Karpas-422 (cell line): ENCODE data around the gene TIMP1. TPM values are rescaled to one million over a fixed set of nuclear protein-coding genes. Genes with fewer than 3 reads are reported as not detected.

Experiments used
- DNase-seq: peaks from one replicate; pipeline ENCODE4 v3.0.0-alpha.2; 2015
- H2AFZ ChIP-seq: fragments of 200-600 bp; sonication (generic); 2 replicates; pipeline ENCODE4 v1.6.1; 2014; ENCODE audit warnings: antibody characterized with exemption, low read length, mixed read lengths
- H3K27ac ChIP-seq: fragments of 200-600 bp; sonication (generic); 2 replicates; pipeline ENCODE4 v1.5.1; 2014; ENCODE audit warnings: mild to moderate bottlenecking, low read length, moderate library complexity
- H3K27me3 ChIP-seq: fragments of 200-600 bp; sonication (generic); 2 replicates; pipeline ENCODE4 v1.6.1; 2014; ENCODE audit warnings: low read length, mixed read lengths
- H3K36me3 ChIP-seq: fragments of 200-600 bp; sonication (generic); 2 replicates; pipeline ENCODE4 v1.6.1; 2014; ENCODE audit warnings: low read length, mixed read lengths; ENCODE audit not compliant: insufficient read depth
- H3K4me1 ChIP-seq: fragments of 200-600 bp; sonication (generic); 2 replicates; pipeline ENCODE4 v1.6.1; 2014; ENCODE audit warnings: mild to moderate bottlenecking, low read length, mixed read lengths
- H3K4me2 ChIP-seq: fragments of 200-600 bp; sonication (generic); 2 replicates; pipeline ENCODE4 v1.6.1; 2014; ENCODE audit warnings: low read length, low read depth, mild to moderate bottlenecking; ENCODE audit not compliant: poor library complexity, severe bottlenecking
- H3K4me3 ChIP-seq: fragments of 200-600 bp; sonication (generic); 2 replicates; pipeline ENCODE4 v1.5.1; 2014; ENCODE audit warnings: mild to moderate bottlenecking, antibody characterized with exemption, low read length, mixed read lengths
- H3K79me2 ChIP-seq: fragments of 200-600 bp; sonication (generic); 2 replicates; pipeline ENCODE4 v1.6.1; 2014; ENCODE audit warnings: mild to moderate bottlenecking, low read length, mixed read lengths
- H3K9ac ChIP-seq: fragments of 200-600 bp; sonication (generic); 2 replicates; pipeline ENCODE4 v1.6.0; 2014; ENCODE audit warnings: low read length
- H3K9me2 ChIP-seq: fragments of 200-600 bp; sonication (generic), shearing (Covaris generic); replicated peaks from 2 replicates; pipeline ENCODE4 v1.6.0; 2014; ENCODE audit warnings: mild to moderate bottlenecking, low read length, moderate library complexity; ENCODE audit not compliant: insufficient read depth
- H3K9me3 ChIP-seq: fragments of 300-700, 200-600 bp; sonication (generic); 2 replicates; pipeline ENCODE4 v1.6.1; 2014; ENCODE audit warnings: low read length, mixed read lengths
- H4K20me1 ChIP-seq: fragments of 200-600 bp; sonication (generic); 2 replicates; pipeline ENCODE4 v1.6.1; 2014; ENCODE audit warnings: mild to moderate bottlenecking, antibody characterized with exemption, low read length, low read depth; ENCODE audit not compliant: insufficient read depth
- total RNA-seq: library from RNA; depleted of rRNA; stranded (reverse); fragments of >200 nt; shearing (Covaris generic); gene quantifications from 2 replicates; pipeline ENCODE4 v1.2.3, GENCODE V29; 2014; ENCODE audit warnings: low replicate concordance

TIMP1 gene
- total RNA-seq, 1 experiment from 2014 or later, result 0.56 TPM

DNA sequence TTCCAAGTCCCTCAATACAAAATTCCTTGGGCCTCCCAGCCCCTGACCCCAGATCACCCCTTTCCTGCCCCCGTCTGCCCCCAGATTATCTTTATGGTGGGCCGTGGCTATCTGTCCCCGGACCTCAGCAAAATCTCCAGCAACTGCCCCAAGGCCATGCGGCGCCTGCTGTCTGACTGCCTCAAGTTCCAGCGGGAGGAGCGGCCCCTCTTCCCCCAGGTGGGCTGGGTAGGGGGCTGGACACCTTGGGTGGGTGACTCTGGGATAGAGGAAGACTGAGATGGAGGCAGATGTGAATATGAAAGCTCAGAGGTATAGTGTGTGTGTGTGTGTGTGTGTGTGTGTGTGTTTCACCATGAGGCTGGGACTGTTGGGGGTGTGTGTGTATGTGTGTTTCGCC is 11.4 kb upstream of the TIMP1 start:
- no peak overlapping the region for H3K27ac ChIP-seq
- no peak overlapping the region for H3K4me3 ChIP-seq
- H3K4me1 ChIP-seq, result no peaks in the 10 kb centered on the region
- H4K20me1 ChIP-seq, result no peaks in the 10 kb centered on the region
- H3K4me2 ChIP-seq, result no peak overlapping the region
- no peaks in the 10 kb centered on the region for H3K79me2 ChIP-seq
- no peak overlapping the region for H2AFZ ChIP-seq
- DNase-seq, result no peak
- H3K9ac ChIP-seq, result no peak overlapping the region
- no peaks in the 10 kb centered on the region for H3K9me3 ChIP-seq
- H3K9me2 ChIP-seq, result no peaks in the 10 kb centered on the region
- no peaks in the 10 kb centered on the region for H3K27me3 ChIP-seq
- no peaks in the 10 kb centered on the region for H3K36me3 ChIP-seq

DNA sequence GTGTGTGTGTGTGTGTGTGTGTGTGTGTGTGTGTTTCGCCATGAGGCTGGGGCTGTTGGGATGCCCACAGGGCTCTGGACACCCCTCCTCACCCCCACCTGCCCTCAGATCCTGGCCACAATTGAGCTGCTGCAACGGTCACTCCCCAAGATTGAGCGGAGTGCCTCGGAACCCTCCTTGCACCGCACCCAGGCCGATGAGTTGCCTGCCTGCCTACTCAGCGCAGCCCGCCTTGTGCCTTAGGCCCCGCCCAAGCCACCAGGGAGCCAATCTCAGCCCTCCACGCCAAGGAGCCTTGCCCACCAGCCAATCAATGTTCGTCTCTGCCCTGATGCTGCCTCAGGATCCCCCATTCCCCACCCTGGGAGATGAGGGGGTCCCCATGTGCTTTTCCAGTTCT is 11.0 kb upstream of the TIMP1 start:
- no peaks in the 10 kb centered on the region for H4K20me1 ChIP-seq
- no peak overlapping the region for H2AFZ ChIP-seq
- no peaks in the 10 kb centered on the region for H3K9me3 ChIP-seq
- no peaks in the 10 kb centered on the region for H3K36me3 ChIP-seq
- H3K27me3 ChIP-seq, result no peaks in the 10 kb centered on the region
- H3K79me2 ChIP-seq, result no peaks in the 10 kb centered on the region
- no peak overlapping the region for H3K4me2 ChIP-seq
- H3K9me2 ChIP-seq, result no peaks in the 10 kb centered on the region
- no peak overlapping the region for H3K4me3 ChIP-seq
- no peak for DNase-seq
- H3K4me1 ChIP-seq, result no peaks in the 10 kb centered on the region
- no peak overlapping the region for H3K27ac ChIP-seq
- H3K9ac ChIP-seq, result no peak overlapping the region

DNA sequence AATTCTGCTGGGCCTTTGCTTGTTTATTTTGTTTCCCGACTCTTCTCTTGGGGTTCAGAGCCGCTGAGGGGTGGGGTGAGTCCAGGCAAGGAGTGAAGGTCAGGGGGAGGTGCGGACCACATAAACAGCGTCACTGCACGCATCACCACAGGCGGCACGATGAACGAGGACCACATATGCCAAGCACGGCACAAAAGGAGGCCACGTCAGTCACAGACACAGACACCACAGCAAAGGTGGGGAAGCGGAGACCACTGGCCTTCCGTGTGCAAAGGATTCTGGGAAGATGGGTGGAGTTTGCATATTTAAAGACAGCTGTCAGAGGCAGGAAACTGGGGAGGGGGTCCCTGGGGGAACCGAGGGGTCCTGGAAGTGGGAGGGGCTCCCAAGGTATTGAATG is 10.3 kb upstream of the TIMP1 start:
- no peaks in the 10 kb centered on the region for H4K20me1 ChIP-seq
- H3K27me3 ChIP-seq, result no peaks in the 10 kb centered on the region
- no peaks in the 10 kb centered on the region for H3K36me3 ChIP-seq
- H3K79me2 ChIP-seq, result no peaks in the 10 kb centered on the region
- H3K9me2 ChIP-seq, result no peaks in the 10 kb centered on the region
- no peak overlapping the region for H3K4me2 ChIP-seq
- H3K4me1 ChIP-seq, result no peaks in the 10 kb centered on the region
- no peaks in the 10 kb centered on the region for H3K9me3 ChIP-seq
- H3K9ac ChIP-seq, result no peak overlapping the region
- no peak for DNase-seq
- H2AFZ ChIP-seq, result no peak overlapping the region
- no peak overlapping the region for H3K27ac ChIP-seq
- no peak overlapping the region for H3K4me3 ChIP-seq

GRCh38 chrX:47572773-47573340 is 9.4 kb upstream of the TIMP1 start:
- Histone ChIP-seq H3K4me2 (no peak overlapping the region), H3K4me3 (no peak overlapping the region), H3K9me3 (no peaks in the 10 kb centered on the region), H3K36me3 (no peaks in the 10 kb centered on the region), H4K20me1 (no peaks in the 10 kb centered on the region), H3K27me3 (no peaks in the 10 kb centered on the region), H3K4me1 (no peaks in the 10 kb centered on the region), H3K27ac (no peak overlapping the region), H3K9me2 (no peaks in the 10 kb centered on the region), H3K79me2 (no peaks in the 10 kb centered on the region), H2AFZ (no peak overlapping the region), H3K9ac (no peak overlapping the region)
- DNase-seq, result peak; percentile 27

DNA sequence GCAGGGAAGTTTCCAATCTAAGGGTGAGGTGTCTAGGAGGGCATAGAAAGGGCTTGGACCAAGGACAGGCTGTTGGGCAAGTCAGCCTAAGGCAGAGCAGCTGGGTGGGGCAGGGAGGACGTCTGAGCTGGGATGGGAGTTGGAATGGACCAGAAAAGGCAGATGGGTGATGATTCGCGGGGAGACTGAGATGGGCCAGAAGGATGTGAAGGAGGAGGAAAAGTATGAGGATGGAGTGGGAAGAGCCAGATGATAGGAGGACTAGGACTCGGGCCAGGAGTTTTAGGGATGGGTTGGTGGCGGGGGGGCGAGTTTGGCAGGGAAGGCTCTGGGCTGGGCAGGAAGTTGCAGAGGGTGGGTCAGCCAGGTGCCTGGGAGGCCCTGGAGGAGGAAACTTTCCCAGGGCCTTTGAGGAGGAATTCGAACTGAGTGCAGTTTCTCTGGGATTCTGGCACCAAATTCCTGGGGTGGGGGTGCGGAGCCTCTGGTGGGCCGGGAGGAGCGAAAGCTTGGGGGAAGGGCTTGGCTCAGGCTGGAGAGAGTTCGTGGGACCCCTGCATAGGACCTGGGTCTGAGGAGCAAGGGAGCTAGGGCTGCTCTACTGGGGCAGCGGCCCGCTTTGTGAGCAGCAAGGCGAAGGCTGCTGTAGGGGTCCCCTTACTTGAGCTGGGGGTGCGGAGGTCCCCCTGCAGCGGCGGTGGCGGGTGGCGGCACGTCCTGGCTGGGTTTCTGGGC is 8.7 kb upstream of the TIMP1 start:
- Histone ChIP-seq H3K9me3 (no peaks in the 10 kb centered on the region), H3K4me1 (no peaks in the 10 kb centered on the region), H2AFZ (no peak overlapping the region), H3K4me3 (no peak overlapping the region), H3K79me2 (no peaks in the 10 kb centered on the region), H3K9ac (no peak overlapping the region), H3K36me3 (no peaks in the 10 kb centered on the region), H3K27me3 (no peaks in the 10 kb centered on the region), H3K27ac (no peak overlapping the region), H3K4me2 (no peak overlapping the region), H3K9me2 (no peaks in the 10 kb centered on the region), H4K20me1 (no peaks in the 10 kb centered on the region)
- DNase-seq, result peak; percentile 27

GRCh38 chrX:47574076-47574546 is 8.1 kb upstream of the TIMP1 start:
- Histone ChIP-seq H3K4me3 (no peak overlapping the region), H2AFZ (no peak overlapping the region), H3K9me3 (no peaks in the 10 kb centered on the region), H3K27me3 (no peaks in the 10 kb centered on the region), H3K4me2 (no peak overlapping the region), H3K9ac (no peak overlapping the region), H3K4me1 (no peaks in the 10 kb centered on the region), H3K79me2 (no peaks in the 10 kb centered on the region), H3K27ac (no peak overlapping the region), H4K20me1 (no peaks in the 10 kb centered on the region), H3K9me2 (no peaks in the 10 kb centered on the region), H3K36me3 (no peaks in the 10 kb centered on the region)
- peak; percentile 29 for DNase-seq

- Histone ChIP-seq H3K4me2 (no peak overlapping the region), H3K4me1 (no peaks in the 10 kb centered on the region), H3K9me3 (no peaks in the 10 kb centered on the region), H4K20me1 (no peaks in the 10 kb centered on the region), H3K9ac (no peak overlapping the region), H3K4me3 (no peak overlapping the region), H2AFZ (no peak overlapping the region), H3K9me2 (no peaks in the 10 kb centered on the region), H3K27ac (no peak overlapping the region), H3K27me3 (no peaks in the 10 kb centered on the region), H3K79me2 (no peaks in the 10 kb centered on the region), H3K36me3 (no peaks in the 10 kb centered on the region)
- peak; percentile 11 for DNase-seq
Observed at GRCh38 chrX:47574547-47575301, 7.5 kb upstream of the TIMP1 start.
